Measurements from ENCODE around the gene ANKRD2. TPM values are rescaled to one million over a fixed set of nuclear protein-coding genes. Genes with fewer than 3 reads are reported as not detected.
"Not testable (repeated sequence)": the region's sequence is repeated elsewhere in the genome, so short reads cannot be mapped to it uniquely, and the experiment has no call there.

ANKRD2 gene
- total RNA-seq, 2 donors from 2014 or later: 0.25 to 0.39 TPM

DNA sequence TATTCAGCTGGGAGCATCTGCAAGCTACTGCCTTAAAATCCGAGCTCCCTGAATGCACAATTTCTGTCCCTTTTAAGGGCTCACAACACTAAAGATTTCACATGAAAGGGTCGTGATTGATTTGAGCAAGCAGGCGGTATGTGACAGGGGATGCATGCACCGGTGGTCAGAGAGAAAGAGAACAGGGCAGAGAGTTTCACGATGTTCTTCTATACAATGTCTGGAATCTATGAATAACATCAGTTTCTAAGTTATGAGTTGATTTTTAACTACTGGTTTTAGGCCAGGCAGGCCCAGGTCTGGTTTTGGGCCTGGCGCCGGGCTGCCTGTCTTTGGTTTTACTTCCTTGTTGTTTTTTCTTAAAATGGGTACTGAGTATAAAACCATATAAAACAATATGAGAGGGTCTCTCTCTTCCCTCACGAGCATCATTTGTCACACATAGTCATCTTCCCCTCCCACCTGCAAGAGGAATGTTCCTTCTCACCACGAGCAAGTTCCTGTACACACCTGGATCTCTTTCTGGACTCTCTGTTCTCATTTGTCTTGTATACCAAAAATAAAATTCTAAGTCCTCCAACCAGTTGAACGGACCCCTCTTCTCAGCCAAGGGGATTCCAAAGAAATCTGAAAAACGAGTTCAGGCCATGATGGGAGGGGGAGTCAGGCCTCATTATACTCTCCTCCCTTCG is 11.0 kb upstream of the ANKRD2 start:
- ATAC-seq; DNase-seq (ENCODE audit: low spot score in 2 of 2); H3K9me3 Mint-ChIP-seq; H3K36me3 Mint-ChIP-seq: not testable (repeated sequence)
- peak overlapping the region; percentile 19 to 36 for H3K27ac Mint-ChIP-seq

DNA sequence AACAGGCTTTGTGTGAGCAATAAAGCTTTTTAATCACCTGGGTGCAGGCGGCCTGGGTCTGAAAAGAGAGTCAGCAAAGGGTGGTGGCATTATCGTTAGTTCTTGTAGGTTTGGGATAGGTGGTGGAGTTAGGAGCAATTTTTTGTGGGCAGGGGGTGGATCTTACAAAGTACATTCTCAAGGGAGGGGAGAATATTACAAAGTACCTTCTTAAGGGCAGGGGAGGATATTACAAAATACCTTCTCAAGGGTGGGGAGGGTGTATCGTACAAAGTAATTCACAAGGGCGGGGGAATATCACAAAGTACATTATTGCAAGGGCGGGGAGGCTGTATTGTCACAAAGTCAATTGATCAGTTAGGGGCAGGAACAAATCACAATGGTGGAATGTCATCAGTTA is 10.2 kb upstream of the ANKRD2 start:
- not testable (repeated sequence) for H3K9me3 Mint-ChIP-seq; H3K36me3 Mint-ChIP-seq; H3K27ac Mint-ChIP-seq; ATAC-seq; DNase-seq (ENCODE audit: low spot score in 2 of 2)

DNA sequence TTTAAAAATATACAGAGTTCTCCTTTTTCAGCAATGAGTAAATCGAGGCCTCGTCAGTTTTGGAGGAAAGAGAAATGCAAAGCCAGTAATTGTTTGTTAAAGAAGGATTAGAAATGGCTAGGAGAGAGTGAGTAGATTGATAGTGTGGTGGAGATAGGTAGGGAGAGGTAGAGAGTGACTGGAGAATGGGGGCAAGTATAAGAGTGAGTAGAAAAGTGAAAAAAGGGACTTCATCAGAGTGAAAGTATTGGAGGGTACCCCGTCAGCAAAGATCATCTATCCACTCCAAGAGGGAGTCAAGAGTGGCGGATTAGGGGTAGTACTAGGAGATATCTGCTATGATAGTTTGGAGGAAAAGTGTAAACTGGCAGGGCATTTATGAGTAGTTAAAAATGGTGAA is 9.2 kb upstream of the ANKRD2 start:
- no peaks in the 10 kb centered on the region for H3K36me3 Mint-ChIP-seq
- no peak overlapping the region for H3K27ac Mint-ChIP-seq
- ATAC-seq (no peak), DNase-seq (ENCODE audit: low spot score in 2 of 2) (no peak)
- H3K9me3 Mint-ChIP-seq: no peaks in the 10 kb centered on the region

DNA sequence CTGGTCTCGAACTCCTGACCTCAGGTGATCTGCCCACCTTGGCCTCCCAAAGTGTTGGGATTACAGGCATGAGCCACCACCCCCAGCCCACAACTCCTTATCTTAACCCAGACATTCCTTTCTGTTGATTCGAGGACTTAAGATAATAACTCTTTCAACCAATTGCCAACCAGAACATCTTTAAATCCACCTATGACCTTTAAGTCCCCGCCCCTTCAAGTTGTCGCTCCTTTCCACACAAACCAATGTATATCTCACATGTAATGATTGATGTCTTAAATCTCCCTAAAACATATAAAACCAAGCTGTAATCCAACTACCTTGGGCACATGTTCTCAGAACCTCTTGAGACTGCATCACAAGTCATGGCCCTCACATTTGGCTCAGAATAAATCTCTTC is 7.8 kb upstream of the ANKRD2 start:
- Mint-ChIP-seq H3K27ac (no peak overlapping the region), H3K9me3 (no peaks in the 10 kb centered on the region), H3K36me3 (no peaks in the 10 kb centered on the region)
- DNase-seq (ENCODE audit: low spot score in 2 of 2): no peak
- no peak for ATAC-seq

DNA sequence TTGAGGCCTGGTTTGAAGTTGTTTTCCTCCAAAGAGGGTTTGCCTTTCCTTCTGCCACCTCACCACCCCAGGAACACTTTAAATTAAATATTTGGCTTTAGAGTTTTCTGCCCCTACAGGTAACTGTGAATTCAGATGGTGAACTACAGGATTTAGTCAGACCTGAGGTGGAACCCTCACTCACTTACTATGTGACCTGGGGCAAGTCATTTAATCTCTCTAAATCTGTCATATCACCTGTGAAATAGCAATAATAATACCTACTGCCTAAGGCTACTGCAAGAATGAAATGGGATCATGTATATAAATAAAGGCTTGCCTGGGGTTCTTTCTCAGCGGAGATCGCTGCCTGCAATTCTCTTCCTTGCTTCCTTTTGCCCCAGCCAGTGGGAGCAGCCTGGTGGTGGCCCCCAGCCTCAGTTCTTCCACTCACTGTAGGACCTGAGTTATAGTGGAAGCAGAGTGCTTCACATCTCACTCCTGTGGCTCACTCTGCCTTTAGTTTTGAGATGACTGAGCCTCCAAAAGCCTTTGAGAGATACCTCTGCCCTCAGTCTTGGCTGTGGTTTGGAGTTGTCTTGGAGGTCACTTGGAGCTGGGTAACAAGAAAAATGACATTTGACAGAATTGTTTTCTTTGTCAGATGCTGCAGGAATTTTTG is 6.1 kb upstream of the ANKRD2 start:
- peak overlapping the region in 1 of 2 donors; percentile 6 for H3K27ac Mint-ChIP-seq
- DNase-seq (ENCODE audit: low spot score in 2 of 2): peak in 1 of 2 donors; percentile 41
- ATAC-seq: peak; percentile 62 to 96
- no peaks in the 10 kb centered on the region for H3K36me3 Mint-ChIP-seq
- H3K9me3 Mint-ChIP-seq: no peaks in the 10 kb centered on the region

DNA sequence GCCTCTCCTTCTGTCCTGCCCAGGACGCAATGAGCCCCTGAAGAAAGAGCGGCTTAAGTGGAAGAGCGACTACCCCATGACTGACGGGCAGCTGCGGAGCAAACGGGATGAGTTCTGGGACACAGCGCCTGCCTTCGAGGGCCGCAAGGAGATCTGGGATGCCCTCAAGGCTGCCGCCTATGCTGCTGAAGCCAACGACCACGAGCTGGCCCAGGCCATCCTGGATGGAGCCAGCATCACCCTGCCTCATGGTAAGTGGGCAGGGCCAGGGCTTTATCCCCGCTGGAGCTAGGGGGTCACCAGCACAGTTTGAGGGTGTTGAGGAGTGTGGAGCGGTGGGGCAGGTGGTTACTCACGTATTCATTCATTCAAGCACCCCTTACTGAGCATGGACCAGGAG is 4.7 kb upstream of the ANKRD2 start:
- no peak for DNase-seq (ENCODE audit: low spot score in 2 of 2)
- Mint-ChIP-seq H3K36me3 (no peaks in the 10 kb centered on the region), H3K9me3 (no peaks in the 10 kb centered on the region), H3K27ac (no peak overlapping the region)
- ATAC-seq: no peak

DNA sequence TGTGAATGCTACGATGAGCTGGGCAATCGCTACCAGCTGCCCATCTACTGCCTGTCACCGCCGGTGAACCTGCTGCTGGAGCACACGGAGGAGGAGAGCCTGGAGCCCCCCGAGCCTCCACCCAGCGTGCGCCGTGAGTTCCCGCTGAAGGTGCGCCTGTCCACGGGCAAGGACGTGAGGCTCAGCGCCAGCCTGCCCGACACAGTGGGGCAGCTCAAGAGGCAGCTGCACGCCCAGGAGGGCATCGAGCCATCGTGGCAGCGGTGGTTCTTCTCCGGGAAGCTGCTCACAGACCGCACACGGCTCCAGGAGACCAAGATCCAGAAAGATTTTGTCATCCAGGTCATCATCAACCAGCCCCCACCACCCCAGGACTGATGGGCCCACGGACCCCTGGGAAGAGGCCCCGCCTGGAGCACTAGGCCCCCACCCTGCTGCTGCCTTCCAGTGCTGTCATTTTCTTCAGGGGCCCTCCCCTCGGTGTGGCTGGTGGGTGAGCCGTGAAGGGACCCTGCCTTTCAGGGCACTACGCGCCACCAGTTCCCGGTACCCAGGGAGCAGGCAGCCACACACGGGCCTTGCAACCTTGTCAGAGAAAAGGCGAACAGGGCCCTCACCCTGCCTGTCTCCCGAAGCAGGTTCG is 2.3 kb upstream of the ANKRD2 start:
- ATAC-seq: no peak
- no peaks in the 10 kb centered on the region for H3K9me3 Mint-ChIP-seq
- no peak for DNase-seq (ENCODE audit: low spot score in 2 of 2)
- H3K27ac Mint-ChIP-seq: no peak overlapping the region
- H3K36me3 Mint-ChIP-seq: no peaks in the 10 kb centered on the region

DNA sequence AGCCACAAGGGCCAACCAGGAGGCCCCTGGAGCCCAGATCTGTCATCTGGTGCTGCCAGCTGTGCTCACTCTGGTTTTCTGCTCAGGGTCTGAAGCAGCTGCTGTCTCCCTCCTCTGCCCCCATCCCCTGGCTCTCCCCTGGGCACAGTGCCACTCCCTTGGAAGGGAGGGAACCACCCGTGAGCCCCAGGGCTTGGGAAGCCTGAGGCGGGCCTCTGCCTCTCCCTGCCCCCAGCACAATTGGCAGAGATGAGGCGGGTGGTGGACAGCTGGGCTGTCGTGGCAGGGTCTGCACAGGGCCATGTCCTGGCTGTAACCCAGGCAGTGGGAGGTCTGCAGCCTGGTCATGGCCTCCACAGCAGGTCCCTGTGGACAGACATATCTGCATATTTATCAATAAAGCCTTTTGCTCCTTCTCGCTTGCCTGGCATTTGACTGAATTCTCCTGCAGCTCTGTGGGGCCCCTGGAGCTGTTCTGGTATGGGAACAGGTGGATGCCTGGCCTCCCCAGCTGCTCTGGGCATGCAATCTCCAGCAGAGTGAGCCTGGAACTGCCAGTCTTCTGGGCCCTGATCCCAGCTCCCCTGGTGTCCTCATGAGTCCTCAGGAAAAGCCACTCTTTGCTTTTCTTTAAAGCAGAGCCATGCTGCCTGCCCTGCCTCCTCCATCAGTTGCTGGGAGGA is 1.6 kb upstream of the ANKRD2 start:
- Mint-ChIP-seq H3K36me3 (no peaks in the 10 kb centered on the region), H3K27ac (peak overlapping the region in 1 of 2 donors; percentile 44)
- ATAC-seq: no peak

DNA sequence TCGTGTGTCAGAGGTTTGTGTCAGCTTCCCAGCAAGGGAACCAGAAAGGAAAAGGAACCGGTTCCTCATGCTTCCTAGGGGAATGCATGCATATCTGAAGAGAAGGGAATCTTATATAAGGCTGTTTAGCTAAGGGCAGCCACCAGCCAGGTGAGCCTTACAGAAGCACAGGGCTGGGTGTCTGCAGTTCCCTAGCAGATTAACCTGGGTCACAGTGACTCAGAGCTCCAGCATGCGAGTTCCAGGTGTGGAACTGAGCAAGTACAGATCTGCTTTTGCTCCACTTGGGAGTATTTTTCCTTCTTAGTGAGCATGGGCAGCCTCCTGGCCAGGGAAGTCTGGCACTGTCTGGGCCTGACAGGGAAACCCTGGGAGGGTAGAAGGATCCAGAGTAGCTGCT is 957 bp upstream of the ANKRD2 start:
- no peak for ATAC-seq
- peak overlapping the region in 1 of 2 donors; percentile 44 for H3K27ac Mint-ChIP-seq
- H3K36me3 Mint-ChIP-seq: no peaks in the 10 kb centered on the region
- DNase-seq (ENCODE audit: low spot score in 2 of 2): no peak
- H3K9me3 Mint-ChIP-seq: no peaks in the 10 kb centered on the region

More for the DNA sequence above, 1.6 kb upstream of the ANKRD2 start:
- no peaks in the 10 kb centered on the region for H3K9me3 Mint-ChIP-seq
- no peak for DNase-seq (ENCODE audit: low spot score in 2 of 2)

DNA sequence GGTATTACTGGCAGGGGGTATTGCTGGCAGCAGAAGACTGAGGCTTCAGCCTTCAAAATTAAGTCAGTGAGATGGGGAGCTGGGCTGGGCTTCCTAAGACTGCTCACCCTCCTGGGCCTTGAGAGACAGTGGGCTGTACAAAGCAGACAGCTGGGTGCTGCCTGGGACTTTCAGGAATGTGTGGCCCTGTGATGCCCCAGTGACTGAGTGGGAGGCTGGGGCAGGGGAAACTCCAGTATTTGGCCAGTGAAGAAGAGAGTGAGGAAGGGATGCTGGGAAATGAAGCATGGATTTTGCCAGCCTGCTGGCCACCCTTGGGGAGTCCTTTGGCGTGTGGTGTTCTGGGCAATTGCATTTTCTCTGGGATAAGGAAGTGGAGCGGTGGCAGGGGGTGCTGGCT is 442 bp downstream of the ANKRD2 start:
- H3K27ac Mint-ChIP-seq: no peak overlapping the region
- DNase-seq (ENCODE audit: low spot score in 2 of 2) (no peak), ATAC-seq (no peak)
- H3K36me3 Mint-ChIP-seq: no peaks in the 10 kb centered on the region
- no peaks in the 10 kb centered on the region for H3K9me3 Mint-ChIP-seq

DNA sequence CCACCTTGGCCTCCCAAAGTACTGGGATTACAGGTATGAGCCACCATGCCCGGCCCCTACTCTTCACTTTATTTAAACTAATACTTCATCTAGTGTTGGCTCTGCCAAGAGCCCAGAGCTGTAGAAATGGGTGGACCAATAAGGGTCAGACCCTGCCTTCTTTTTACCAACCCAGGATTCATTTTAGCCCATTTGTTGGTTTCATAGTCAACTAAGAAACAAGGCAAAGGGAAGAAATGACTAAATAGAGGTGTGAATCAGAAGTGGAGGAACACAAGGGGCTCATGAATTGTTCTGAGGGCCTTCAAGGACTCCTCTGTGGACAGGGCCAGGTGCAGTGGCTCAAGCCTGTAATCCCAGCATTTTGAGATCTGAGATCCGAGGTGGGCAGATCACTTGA is 1.1 kb downstream of the ANKRD2 start:
- Mint-ChIP-seq H3K36me3 (no peaks in the 10 kb centered on the region), H3K27ac (peak overlapping the region in 1 of 2 donors; percentile 1), H3K9me3 (no peaks in the 10 kb centered on the region)
- DNase-seq (ENCODE audit: low spot score in 2 of 2) (no peak), ATAC-seq (peak; percentile 17 to 78)

DNA sequence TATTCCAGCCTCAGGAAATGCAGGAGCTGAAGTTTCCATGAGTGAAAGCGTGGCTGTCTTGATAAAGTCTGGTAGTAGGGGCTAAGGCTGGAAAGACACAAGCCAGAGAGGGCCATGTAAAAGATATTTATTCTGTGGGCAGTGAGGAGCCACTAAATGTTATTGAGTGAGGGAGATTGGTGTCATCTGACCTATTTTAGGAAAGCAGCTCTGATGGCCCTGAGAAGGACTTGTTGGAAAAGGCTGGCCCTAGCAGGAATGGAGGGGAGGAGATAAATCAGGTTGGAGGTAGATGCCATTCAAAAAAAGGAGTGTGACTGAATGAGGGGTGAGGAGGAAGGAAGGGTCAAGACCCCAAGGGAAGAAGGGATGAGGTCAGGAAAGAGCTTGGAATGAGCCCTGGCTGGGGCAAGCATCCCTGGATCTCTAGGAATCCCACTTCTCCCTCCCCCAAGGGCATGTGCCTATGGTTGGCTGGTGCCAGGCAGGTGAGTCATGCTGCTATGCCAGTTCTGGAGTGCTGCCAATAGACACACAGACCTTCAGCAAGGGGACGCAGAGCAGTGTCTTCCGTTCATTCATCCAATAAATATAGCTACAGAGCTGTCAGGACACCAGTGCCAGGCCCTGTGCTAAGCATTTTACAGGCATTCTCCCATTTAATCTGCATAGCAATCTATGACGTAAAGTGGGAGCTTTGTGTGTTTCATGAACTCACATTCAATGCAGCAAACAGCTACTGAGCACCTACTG is 2.0 kb downstream of the ANKRD2 start:
- ATAC-seq (no peak), DNase-seq (ENCODE audit: low spot score in 2 of 2) (no peak)
- no peaks in the 10 kb centered on the region for H3K36me3 Mint-ChIP-seq
- H3K9me3 Mint-ChIP-seq: no peaks in the 10 kb centered on the region
- peak overlapping the region; percentile 1 to 23 for H3K27ac Mint-ChIP-seq

DNA sequence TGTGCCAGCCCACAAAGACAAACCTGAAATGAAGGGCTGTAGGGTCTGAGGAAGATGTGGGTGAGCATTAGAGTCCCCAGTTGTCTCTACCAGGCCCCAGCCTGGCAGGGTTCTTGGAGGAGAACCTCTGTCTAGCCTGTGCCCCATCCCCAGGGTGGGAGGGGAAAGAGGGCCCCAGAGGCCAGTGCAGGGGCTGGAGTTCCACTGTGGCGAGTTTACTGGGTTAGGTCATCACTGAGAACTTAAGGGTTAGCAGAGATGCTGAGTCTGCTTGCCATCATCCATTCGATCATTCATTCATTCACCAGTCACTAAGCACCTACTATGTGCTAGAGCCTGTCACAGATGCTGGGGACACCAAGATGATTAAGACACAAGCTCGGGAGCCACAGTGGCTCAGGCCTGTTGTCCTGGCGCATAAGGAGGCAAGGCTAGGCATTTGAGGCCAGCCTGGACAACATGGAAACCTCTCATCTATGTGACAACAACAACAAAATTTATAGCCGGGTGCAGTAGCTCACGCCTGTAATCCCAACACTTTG is 2.6 kb downstream of the ANKRD2 start:
- ATAC-seq (no peak), DNase-seq (ENCODE audit: low spot score in 2 of 2) (no peak)
- Mint-ChIP-seq H3K36me3 (no peaks in the 10 kb centered on the region), H3K9me3 (no peaks in the 10 kb centered on the region), H3K27ac (no peak overlapping the region)

DNA sequence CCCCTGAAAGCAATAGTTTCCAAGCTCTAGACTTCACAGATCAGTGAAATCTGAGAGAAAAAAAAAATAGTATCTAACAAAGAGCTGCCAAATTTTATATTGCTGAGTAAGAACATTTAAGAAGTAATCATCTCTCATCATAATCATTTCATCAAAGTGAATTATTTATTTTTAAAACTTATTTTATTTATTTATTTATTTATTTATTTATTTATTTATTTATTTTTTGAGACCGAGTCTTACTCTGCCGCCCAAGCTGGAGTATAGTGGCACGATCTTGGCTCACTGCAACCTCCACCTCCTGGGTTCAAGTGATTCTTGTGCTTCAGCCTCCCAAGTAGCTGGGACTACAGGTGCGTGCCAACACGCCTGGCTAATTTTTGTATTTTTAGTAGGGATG is 3.9 kb downstream of the ANKRD2 start:
- ATAC-seq; H3K9me3 Mint-ChIP-seq; DNase-seq (ENCODE audit: low spot score in 2 of 2); H3K27ac Mint-ChIP-seq; H3K36me3 Mint-ChIP-seq: not testable (repeated sequence)

DNA sequence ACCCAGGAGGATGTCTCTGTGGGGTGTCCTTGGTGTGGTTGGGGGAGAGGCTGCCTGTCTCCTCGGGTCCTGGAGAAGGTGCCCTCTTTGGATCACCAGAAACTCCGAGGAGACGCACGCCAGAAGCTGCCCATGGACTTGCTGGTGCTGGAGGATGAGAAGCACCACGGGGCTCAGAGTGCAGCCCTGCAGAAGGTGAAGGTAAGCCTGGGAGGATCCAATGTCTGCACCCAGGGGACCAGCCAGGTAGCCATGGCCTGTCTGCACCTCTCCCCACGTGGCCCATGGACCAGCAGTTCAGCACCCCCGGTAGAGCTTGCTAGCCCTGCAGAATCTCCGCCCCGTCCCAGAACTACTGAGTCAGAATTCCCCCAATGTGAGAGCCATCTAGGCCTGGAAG is 5.1 kb downstream of the ANKRD2 start:
- DNase-seq (ENCODE audit: low spot score in 2 of 2): no peak
- no peak for ATAC-seq
- Mint-ChIP-seq H3K9me3 (no peaks in the 10 kb centered on the region), H3K27ac (no peak overlapping the region), H3K36me3 (no peaks in the 10 kb centered on the region)

DNA sequence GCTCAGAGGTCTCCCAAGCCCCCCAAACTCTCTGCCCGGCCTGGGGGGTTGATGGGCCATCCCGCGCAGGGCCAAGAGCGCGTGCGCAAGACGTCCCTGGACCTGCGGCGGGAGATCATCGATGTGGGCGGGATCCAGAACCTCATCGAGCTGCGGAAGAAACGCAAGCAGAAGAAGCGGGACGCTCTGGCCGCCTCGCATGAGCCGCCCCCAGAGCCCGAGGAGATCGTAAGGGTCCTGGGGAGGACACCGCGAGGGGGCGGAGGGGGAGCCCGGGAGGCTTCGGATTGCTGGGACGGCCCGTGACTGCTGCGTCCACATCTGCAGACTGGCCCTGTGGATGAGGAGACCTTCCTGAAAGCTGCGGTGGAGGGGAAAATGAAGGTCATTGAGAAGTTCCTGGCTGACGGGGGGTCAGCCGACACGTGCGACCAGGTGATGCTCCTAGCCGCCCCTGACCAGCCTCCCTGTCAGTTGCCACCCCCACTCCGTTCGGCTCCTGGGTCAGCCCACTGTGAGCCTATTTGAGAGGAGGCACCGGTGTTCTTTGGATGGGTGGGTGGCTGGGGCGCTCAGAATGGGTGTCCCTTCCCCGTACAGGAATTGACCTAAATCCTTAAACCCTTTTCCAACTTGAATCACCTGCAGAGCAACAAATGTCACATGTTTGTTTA is 5.7 kb downstream of the ANKRD2 start:
- H3K9me3 Mint-ChIP-seq: no peaks in the 10 kb centered on the region
- no peak for ATAC-seq

More for the DNA sequence above, 5.7 kb downstream of the ANKRD2 start:
- DNase-seq (ENCODE audit: low spot score in 2 of 2): no peak
- Mint-ChIP-seq H3K27ac (no peak overlapping the region), H3K36me3 (no peaks in the 10 kb centered on the region)
